HG03565 (cell line): ENCODE measurements around the gene TNFAIP6.
A peak's percentile ranks its signal among the peaks of the same experiment; 100 is the strongest.

Experiments
- ATAC-seq: cut with Tn5 transposase; IDR thresholded peaks from one replicate; pipeline ENCODE4 v1.9.1; 2021; ENCODE audit warnings: mild to moderate bottlenecking, moderate library complexity; ENCODE audit not compliant: unreplicated experiment

Gene TNFAIP6

GRCh38 chr2:151359768-151360461 lies 2.5 kb downstream of the TNFAIP6 start:
- no peak for ATAC-seq

DNA sequence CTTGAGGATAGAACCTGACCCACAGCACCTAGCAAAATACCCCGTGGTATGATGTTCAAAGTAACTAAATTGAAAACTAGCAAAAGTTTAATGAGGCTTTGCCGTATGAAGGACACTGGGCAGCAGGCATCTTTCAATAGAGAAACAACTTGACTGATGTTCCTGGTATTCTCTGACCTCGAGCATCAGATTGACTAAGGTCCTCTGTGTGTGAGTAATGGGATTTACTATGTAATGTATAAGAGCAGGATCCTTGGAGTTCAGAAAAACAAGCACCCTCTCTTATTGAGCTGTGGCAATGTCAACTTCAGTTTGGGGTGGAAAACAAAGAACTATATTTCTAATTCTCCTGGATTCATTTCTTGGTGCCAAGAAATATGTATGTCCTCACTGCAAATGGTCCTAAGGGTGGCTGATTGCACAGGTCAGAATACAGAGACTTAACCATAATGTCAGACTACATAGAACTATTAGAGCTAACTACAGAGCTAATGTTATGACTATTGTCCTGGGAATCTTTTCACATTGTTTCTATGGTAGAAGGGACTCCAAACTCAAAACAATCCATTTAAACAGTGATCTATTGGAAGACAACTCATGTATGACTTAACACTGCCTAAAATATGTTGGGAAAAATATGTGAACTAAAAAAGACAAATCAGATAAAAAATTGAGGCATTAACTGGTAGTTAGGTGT lies 4.4 kb downstream of the TNFAIP6 start:
- no peak for ATAC-seq

DNA sequence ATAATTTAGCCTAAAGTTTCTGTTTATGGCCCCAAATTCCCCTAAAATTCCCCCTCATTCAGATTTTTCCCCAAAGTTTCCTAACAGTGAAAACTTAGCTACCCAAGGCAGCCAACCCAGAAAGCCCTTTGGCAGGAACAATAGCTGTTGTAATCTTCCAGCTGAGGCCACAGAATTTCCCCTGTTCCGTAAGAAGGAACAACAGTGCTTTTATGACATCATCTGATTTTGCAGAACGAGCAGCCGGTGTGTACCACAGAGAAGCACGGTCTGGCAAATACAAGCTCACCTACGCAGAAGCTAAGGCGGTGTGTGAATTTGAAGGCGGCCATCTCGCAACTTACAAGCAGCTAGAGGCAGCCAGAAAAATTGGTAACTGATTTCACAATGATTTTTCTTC lies 6.3 kb downstream of the TNFAIP6 start:
- peak; percentile 81 for ATAC-seq

- no peak for ATAC-seq
Observed at GRCh38 chr2:151367571-151367970, 10.2 kb downstream of the TNFAIP6 start.

DNA sequence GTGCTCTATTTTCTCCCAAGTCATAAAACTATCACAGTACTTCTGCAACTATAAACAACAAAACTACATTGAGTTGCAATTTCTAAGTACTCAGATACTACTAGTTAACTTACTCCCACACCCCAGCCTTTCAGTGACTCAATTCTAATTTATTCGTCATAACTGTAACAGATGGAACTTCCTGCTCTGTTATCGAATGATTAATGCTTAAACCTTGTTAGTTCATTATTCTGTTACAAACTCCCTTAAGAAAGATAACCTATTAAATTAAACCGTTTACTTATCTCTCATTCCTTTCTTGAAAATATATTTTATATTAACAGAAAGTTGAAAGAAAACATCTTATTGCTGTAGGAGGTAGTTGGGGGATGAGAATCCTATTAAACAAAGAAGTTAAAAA lies 17.0 kb downstream of the TNFAIP6 start:
- peak; percentile 98 for ATAC-seq

- ATAC-seq = no peak
Observed at GRCh38 chr2:151379169-151379568, 21.8 kb downstream of the TNFAIP6 start.

- ATAC-seq = no peak
Observed at GRCh38 chr2:151380580-151381235, 23.3 kb downstream of the TNFAIP6 start.

DNA sequence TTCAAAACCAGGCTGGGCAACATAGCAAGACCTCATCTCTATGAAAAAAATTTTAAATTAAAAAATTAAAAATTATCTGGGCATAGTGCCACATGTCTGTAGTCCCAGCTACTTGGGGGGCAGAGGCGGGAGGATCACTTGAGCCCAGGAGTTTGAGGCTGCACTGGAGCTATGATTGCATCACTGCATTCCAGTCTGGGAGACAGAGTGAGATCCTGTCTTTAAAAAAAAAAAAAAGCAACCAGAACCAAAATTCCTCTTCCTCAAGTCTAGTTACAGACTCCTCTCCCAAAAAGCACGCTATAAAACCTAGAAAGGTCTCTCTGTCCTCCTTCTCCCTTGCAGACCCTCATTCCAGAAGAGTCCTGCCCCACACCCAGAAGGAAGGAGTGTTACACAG lies 23.9 kb downstream of the TNFAIP6 start:
- no peak for ATAC-seq

DNA sequence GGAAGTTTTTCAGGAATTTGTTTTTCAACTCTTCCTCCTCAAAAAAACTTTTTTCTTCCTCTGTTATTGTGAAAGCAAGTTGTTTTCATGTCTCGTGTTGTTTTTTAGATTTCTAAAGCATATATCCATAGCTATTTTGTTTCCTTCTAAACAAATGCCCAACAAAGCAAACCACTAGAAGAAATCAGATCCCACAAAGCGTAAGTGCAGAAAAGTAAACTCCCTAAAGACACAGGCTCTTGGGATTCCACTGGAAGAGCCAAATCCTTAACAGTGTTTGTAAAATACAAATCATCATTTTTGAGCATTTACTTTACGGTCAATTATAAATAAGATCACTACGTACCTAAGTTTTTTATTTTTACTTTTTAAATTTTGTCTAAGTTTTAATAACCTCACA lies 30.6 kb downstream of the TNFAIP6 start:
- no peak for ATAC-seq

DNA sequence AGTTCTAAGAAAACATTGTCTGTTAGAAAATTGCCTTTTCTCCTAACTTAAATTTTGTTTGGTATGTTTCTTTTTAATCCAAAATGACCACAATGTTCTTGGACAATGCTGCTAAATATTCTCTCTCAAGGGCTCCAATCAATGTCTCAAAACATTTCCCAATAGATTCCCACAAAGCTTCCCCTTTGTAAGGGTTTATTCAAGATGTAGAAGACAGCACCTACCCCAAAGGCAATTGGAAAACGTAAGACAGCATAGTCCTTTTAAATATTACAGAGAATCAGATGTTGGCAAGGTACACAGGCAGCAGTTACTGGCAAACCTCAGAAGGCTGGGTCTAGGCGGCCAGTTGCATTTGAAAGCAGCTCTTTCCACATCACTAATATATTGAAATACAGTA lies 34.0 kb downstream of the TNFAIP6 start:
- ATAC-seq = no peak

GRCh38 chr2:151394509-151394908 lies 37.1 kb downstream of the TNFAIP6 start:
- ATAC-seq = no peak

DNA sequence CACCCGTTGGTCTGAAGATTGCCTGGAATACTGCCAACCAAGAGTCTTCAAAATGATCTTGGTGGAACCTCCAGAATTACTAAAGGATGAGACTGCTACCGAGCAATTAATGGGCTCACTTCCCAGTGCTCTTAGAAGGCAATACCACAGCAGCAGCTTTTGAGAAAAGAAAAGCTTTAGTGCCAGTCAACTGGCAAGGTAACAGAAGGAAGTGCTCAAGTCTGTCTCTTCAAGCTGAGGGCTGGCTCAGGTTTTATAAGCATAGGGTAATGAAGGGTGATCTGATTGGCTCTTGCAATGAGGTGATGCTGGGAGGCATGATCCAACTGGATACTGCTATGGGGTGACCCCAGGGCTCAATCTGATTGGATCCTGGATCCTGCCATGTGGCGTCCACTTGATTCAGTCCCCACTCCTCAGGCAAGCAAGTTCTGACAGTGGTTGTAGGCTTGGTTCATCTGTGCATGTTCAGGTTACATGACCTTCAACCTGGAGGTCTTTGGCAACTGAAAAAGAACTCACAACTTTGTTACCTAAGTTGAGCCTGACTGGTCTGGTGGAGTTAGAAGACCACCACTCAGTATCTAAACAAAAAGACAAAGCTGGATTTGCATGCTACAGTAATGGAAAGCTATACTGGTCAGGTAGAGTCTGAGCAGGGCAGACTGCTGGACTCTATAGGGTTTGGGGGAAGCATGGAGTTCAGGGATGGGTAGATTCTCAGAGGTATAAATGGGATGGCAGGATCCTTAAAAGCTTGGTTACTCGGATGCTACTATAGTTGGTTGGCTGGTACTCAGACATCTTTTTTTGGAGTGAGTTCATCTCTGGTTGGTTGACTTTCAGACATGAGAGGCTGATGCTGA lies 38.4 kb downstream of the TNFAIP6 start:
- ATAC-seq = no peak

GRCh38 chr2:151399981-151400380 lies 42.6 kb downstream of the TNFAIP6 start:
- no peak for ATAC-seq

- no peak for ATAC-seq
Observed at GRCh38 chr2:151401149-151401548, 43.8 kb downstream of the TNFAIP6 start.

DNA sequence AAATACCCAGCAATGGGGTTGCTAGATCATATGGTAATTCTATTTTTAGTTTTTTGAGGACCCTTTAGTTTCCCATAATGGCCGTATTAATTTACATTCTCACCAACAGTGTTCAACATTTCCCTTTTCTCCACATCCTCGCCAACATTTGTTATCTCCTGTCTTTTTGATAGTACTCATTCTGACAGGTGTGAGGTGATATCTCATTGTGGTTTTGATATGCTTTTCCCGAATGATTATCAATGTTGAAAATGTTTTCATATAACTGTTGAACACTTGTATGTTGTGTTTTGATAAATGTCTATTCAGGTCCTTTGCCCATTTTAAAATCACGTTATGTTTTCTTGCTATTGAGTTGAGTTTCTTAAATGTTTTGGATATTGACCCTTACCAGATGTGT lies 46.5 kb downstream of the TNFAIP6 start:
- no peak for ATAC-seq

DNA sequence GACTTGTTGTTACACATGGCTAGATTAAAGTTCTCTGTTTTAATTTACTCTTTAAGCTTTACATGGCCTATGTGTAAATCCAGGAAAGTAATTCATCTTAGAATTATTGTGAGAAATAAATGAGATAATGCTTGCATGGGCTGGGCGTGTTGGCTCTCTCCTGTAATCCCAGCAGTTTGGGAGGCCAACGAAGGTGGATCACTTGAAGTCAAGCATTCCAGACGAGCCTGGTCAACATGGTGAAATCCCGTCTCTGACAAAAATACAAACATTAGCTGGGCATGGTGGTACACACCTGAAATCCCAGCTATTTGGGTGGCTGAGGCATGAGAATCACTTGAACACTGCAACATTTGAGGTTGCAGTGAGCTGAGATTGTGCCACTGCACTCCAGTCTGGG lies 48.0 kb downstream of the TNFAIP6 start:
- ATAC-seq = no peak

- no peak for ATAC-seq
Observed at GRCh38 chr2:151407281-151407680, 49.9 kb downstream of the TNFAIP6 start.

- no peak for ATAC-seq
Observed at GRCh38 chr2:151408788-151409600, 51.6 kb downstream of the TNFAIP6 start.

DNA sequence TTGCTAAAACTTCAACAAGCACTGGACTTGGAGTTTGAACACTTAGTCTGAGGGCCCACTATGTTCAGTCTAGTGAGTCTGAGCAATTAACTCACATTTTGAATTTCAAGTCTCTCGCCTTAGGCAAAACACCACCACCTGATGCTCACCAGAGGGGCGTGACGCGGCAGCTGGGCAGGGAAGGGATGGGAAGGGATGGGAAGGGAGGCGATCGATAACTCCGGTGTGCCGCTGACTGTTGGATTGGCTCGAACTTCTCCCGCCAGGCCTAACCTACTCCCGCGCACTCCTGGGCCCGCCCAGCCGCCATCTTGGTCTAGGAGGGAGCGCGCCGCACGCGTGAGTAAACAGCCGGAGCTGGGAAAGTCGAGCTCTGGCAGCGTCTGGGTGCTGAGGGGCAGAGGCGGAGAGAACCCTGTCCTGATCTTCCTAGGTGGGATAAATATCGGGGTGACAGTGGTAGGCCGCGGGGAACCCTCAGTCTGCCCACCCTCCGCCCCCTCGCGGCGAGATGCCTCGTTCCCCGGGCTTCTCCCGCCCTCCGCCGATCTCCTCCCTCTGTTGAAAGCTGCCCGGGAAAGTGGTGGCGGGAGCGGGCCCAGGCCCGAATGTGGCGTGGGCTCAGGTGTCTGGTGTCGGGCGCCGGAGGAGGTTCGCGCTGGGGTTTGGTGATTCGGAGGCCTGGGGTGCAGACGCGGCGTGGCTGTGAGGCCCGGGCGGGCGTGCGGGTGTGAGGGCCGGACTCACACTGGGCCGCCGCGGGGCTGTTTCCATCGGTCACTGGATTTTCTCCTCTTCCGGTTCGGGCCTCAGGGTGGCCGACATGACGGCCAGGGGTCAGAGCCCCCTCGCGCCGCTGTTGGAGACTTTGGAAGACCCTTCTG lies 52.5 kb downstream of the TNFAIP6 start, which contains the start of gene RIF1:
Gene RIF1 (plus strand): TSS at position 302 of the 884 bp plus-strand sequence. CDS start 522 bp downstream, at position 824.
- peak; percentile 88 for ATAC-seq
